Transverse colon (tissue), 4 donors: ENCODE measurements around the gene LDHD. TPM values are rescaled to one million over a fixed set of nuclear protein-coding genes. Genes with fewer than 3 reads are reported as not detected.

Experiments
- DNase-seq: peaks from one replicate; pipeline ENCODE4 v3.0.0-alpha.2; 2019
- H3K27ac ChIP-seq, 4 donors: fragments of 200-600 bp; sonication (generic); 2 replicates each; pipeline ENCODE4 v1.5.1; 2016 to 2018; ENCODE audit warnings: inconsistent platforms in 4 of 4
- H3K27me3 ChIP-seq: fragments of 200-600 bp; sonication (generic); 2 replicates; pipeline ENCODE4 v1.5.1; 2017; ENCODE audit warnings: inconsistent platforms
- H3K36me3 ChIP-seq, 4 donors: fragments of 200-600 bp; sonication (generic); 2 replicates each; pipeline ENCODE4 v1.5.1; 2017 to 2019; ENCODE audit warnings: inconsistent platforms in 4 of 4
- H3K4me1 ChIP-seq, 4 donors: fragments of 200-600 bp; sonication (generic); 2 replicates each; pipeline ENCODE4 v1.5.1; 2017 to 2020; ENCODE audit warnings: inconsistent platforms in 4 of 4
- H3K4me3 ChIP-seq, 4 donors: fragments of 200-600 bp; sonication (generic); 1 replicate in 1 of 4; 2 replicates in 3 of 4; pipeline versions ENCODE4 v1.5.1 to v1.6.1; 2017 to 2019; ENCODE audit warnings: inconsistent platforms in 4 of 4
- H3K9me3 ChIP-seq, 2 donors: fragments of 200-600 bp; sonication (generic); 2 replicates each; pipeline ENCODE4 v1.5.1; 2017 to 2019; ENCODE audit warnings: inconsistent platforms in 2 of 2
- EP300 ChIP-seq: sonication (generic); formaldehyde crosslinking; IDR thresholded peaks from one replicate; pipeline ENCODE4 v1.6.1; 2017; ENCODE audit warnings: antibody characterized with exemption, low read depth
- POLR2A ChIP-seq: fragments of 450-650 bp; IDR thresholded peaks from one replicate; pipeline ENCODE4 v1.6.1; 2016; ENCODE audit warnings: antibody characterized with exemption, mild to moderate bottlenecking, moderate library complexity
- POLR2AphosphoS5 ChIP-seq, 3 donors: sonication (generic); formaldehyde crosslinking; IDR thresholded peaks; one replicate each; pipeline ENCODE4 v1.6.1; 2016; ENCODE audit warnings: antibody characterized with exemption in 3 of 3
- WGBS, 2 donors: methylation state at CpG; one replicate each; pipeline ENCODE4 v1.1.5; 2018; ENCODE audit warnings: low coverage in 1 of 2; 5-methylcytosine and 5-hydroxymethylcytosine counted together
- in situ Hi-C, 4 donors: fragments of 200-750 bp; cut with MboI; loops; one replicate each; pipeline versions ENCODE4 v1.15.0 to v1.15.1; 2017; ENCODE audit warnings: low sequenced_read_pairs in 3 of 4, low pct_ligation_motif_present in 1 of 4, low pct_unique_long_range_greater_than_20kb in 1 of 4
- intact Hi-C: fragments of 100-400 bp; cut with DNase I; formaldehyde crosslinking; loops from one replicate; pipeline ENCODE4 v1.15.1; 2023; ENCODE audit warnings: low total_unique reads
- total RNA-seq, 4 donors: library from RNA; depleted of rRNA; stranded (reverse); fragments of >200 nt; gene quantifications; one replicate each; pipeline ENCODE4 v1.1.0, GENCODE V29; 2016
- TF ChIP-seq, protein P1 (sequence below), 5 experiments: fragments of 200-600 bp in 3 of 5; fragments of 450-650 bp in 2 of 5; sonication (generic) in 3 of 5; IDR thresholded peaks; 1 replicate in 2 of 5; 2 replicates in 3 of 5; pipeline ENCODE4 v1.5.1; 2016 to 2017; ENCODE audit warnings: antibody characterized with exemption in 5 of 5, inconsistent platforms in 3 of 5, mild to moderate bottlenecking in 2 of 5, moderate library complexity in 1 of 5

LDHD gene
- total RNA-seq, 4 donors from 2014 or later: 38.4 to 198 (median 104) TPM

- Histone ChIP-seq H3K27ac (peak overlapping the region in 2 of 4 donors; percentile 64 to 77), H3K36me3 (no peaks in the 10 kb centered on the region), H3K4me3 (no peak overlapping the region), H3K9me3 (no peaks in the 10 kb centered on the region), H3K4me1 (peaks cover 0 to 56% (median 26%) of the 10 kb centered on the region in 4 donors), H3K27me3 (no peaks in the 10 kb centered on the region)
- DNase-seq: no peak
- TF ChIP-seq, protein P1, sequence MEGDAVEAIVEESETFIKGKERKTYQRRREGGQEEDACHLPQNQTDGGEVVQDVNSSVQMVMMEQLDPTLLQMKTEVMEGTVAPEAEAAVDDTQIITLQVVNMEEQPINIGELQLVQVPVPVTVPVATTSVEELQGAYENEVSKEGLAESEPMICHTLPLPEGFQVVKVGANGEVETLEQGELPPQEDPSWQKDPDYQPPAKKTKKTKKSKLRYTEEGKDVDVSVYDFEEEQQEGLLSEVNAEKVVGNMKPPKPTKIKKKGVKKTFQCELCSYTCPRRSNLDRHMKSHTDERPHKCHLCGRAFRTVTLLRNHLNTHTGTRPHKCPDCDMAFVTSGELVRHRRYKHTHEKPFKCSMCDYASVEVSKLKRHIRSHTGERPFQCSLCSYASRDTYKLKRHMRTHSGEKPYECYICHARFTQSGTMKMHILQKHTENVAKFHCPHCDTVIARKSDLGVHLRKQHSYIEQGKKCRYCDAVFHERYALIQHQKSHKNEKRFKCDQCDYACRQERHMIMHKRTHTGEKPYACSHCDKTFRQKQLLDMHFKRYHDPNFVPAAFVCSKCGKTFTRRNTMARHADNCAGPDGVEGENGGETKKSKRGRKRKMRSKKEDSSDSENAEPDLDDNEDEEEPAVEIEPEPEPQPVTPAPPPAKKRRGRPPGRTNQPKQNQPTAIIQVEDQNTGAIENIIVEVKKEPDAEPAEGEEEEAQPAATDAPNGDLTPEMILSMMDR (IDR thresholded peaks at IDR 0.05): no peak
- TF ChIP-seq EP300 (no peak), POLR2AphosphoS5 (IDR thresholded peaks at IDR 0.05) (no peak), POLR2A (no peak)
- 83% methylated on average over 8 of the region's 8 CpGs; no CpG with 5 or more reads in 1 of the 2 donors for WGBS, 2 donors
- in situ Hi-C loops: no loop called here
- intact Hi-C loops: no loop called here
These were observed 27.6 kb downstream of the LDHD start for GRCh38 chr16:75088934-75089333.

- DNase-seq: no peak
- intact Hi-C loops: no loop called here
These were observed 28.4 kb downstream of the LDHD start for GRCh38 chr16:75088216-75088615.

GRCh38 chr16:75087375-75087979 lies 29.1 kb downstream of the LDHD start:
- 27 to 60% methylated on average over 1 to 10 of the region's 10 CpGs for WGBS, 2 donors
- H3K36me3 ChIP-seq: no peaks in the 10 kb centered on the region
- H3K4me1 ChIP-seq: peaks cover 0 to 45% (median 21%) of the 10 kb centered on the region in 4 donors
- H3K4me3 ChIP-seq: no peak overlapping the region
- peak overlapping the region; percentile 64 to 77 (median 66) for H3K27ac ChIP-seq
- no peaks in the 10 kb centered on the region for H3K27me3 ChIP-seq
- TF ChIP-seq, protein P1 (IDR thresholded peaks at IDR 0.05): no peak
- TF ChIP-seq POLR2AphosphoS5 (IDR thresholded peaks at IDR 0.05): peak; percentile 31 to 48 (median 45)
- DNase-seq: peak; percentile 63
- no peaks in the 10 kb centered on the region for H3K9me3 ChIP-seq
- in situ Hi-C loops: no loop called here
- intact Hi-C loops: no loop called here

More at GRCh38 chr16:75088216-75088615, 28.4 kb downstream of the LDHD start:
- 53 to 71% methylated on average over 3 of the region's 3 CpGs for WGBS, 2 donors
- H3K27me3 ChIP-seq: no peaks in the 10 kb centered on the region
- H3K36me3 ChIP-seq: no peaks in the 10 kb centered on the region
- in situ Hi-C loops: no loop called here
- no peak overlapping the region for H3K4me3 ChIP-seq
- H3K9me3 ChIP-seq: no peaks in the 10 kb centered on the region
- H3K27ac ChIP-seq: peak overlapping the region; percentile 64 to 77 (median 66)
- TF ChIP-seq, protein P1 (IDR thresholded peaks at IDR 0.05): no peak
- TF ChIP-seq POLR2AphosphoS5 (IDR thresholded peaks at IDR 0.05) (no peak), EP300 (no peak), POLR2A (no peak)
- H3K4me1 ChIP-seq: peaks cover 0 to 53% (median 25%) of the 10 kb centered on the region in 4 donors

- Histone ChIP-seq H3K4me3 (no peak overlapping the region), H3K36me3 (no peaks in the 10 kb centered on the region), H3K4me1 (peaks cover 0 to 39% (median 19%) of the 10 kb centered on the region in 4 donors), H3K27ac (peak overlapping the region; percentile 64 to 77 (median 66)), H3K9me3 (no peaks in the 10 kb centered on the region), H3K27me3 (no peaks in the 10 kb centered on the region)
- no peak for TF ChIP-seq POLR2A
- TF ChIP-seq EP300: no peak
- no peak for TF ChIP-seq POLR2AphosphoS5 (IDR thresholded peaks at IDR 0.05)
- TF ChIP-seq, protein P1 (IDR thresholded peaks at IDR 0.05): no peak
- 84 to 100% methylated on average over 4 to 10 of the region's 10 CpGs for WGBS, 2 donors
- in situ Hi-C loops: no loop called here
- intact Hi-C loops: no loop called here
- no peak for DNase-seq
These were observed 29.7 kb downstream of the LDHD start for GRCh38 chr16:75086688-75087374.
